GM23248 (cell line): ENCODE results near the gene FKBP1A. TPM values are rescaled to one million over a fixed set of nuclear protein-coding genes. Genes with fewer than 3 reads are reported as not detected.

Experiments used
- DNase-seq: peaks from one replicate; pipeline ENCODE4 v3.0.0-alpha.2; 2015
- H2AFZ ChIP-seq: fragments of 200-600 bp; sonication (generic); 2 replicates; pipeline ENCODE4 v1.6.1; 2016; ENCODE audit warnings: antibody characterized with exemption
- H3F3A ChIP-seq: fragments of 200-600 bp; sonication (generic); 2 replicates; pipeline ENCODE4 v1.6.1; 2016; ENCODE audit warnings: mild to moderate bottlenecking, antibody characterized with exemption, mixed run types; ENCODE audit not compliant: insufficient read depth
- H3K27ac ChIP-seq: fragments of 200-600 bp; sonication (generic); 2 replicates; pipeline ENCODE4 v1.5.1; 2016; ENCODE audit warnings: mild to moderate bottlenecking
- H3K27me3 ChIP-seq: fragments of 200-600 bp; sonication (generic); replicated peaks from 2 replicates; pipeline ENCODE4 v1.6.1; 2016; ENCODE audit warnings: mild to moderate bottlenecking; ENCODE audit not compliant: insufficient read depth
- H3K36me3 ChIP-seq: fragments of 200-600 bp; sonication (generic); 2 replicates; pipeline ENCODE4 v1.6.1; 2016; ENCODE audit warnings: low read depth, mild to moderate bottlenecking
- H3K4me1 ChIP-seq: fragments of 200-600 bp; sonication (generic); 2 replicates; pipeline ENCODE4 v1.6.1; 2016; ENCODE audit warnings: mild to moderate bottlenecking; ENCODE audit not compliant: insufficient read depth
- H3K4me2 ChIP-seq: fragments of 200-600 bp; sonication (generic); one replicate; pipeline ENCODE4 v1.6.1; 2016; ENCODE audit warnings: mild to moderate bottlenecking; ENCODE audit not compliant: unreplicated experiment
- H3K4me3 ChIP-seq: fragments of 200-600 bp; sonication (generic); 2 replicates; pipeline ENCODE4 v1.5.1; 2016; ENCODE audit warnings: mild to moderate bottlenecking
- H3K79me2 ChIP-seq: fragments of 200-600 bp; sonication (generic); 2 replicates; pipeline ENCODE4 v1.6.1; 2016; ENCODE audit warnings: mild to moderate bottlenecking; ENCODE audit not compliant: insufficient read depth
- H3K9ac ChIP-seq: fragments of 200-600 bp; sonication (generic); 2 replicates; pipeline ENCODE4 v1.6.1; 2016; ENCODE audit warnings: mild to moderate bottlenecking
- H3K9me2 ChIP-seq: fragments of 200-600 bp; sonication (generic); 2 replicates; pipeline ENCODE4 v1.6.1; 2016; ENCODE audit warnings: mixed run types, mild to moderate bottlenecking, moderate library complexity; ENCODE audit not compliant: insufficient read depth
- H3K9me3 ChIP-seq: fragments of 200-600 bp; sonication (generic); one replicate; pipeline ENCODE4 v1.6.1; 2017; ENCODE audit warnings: low read depth
- H4K20me1 ChIP-seq: fragments of 200-600 bp; sonication (generic); 2 replicates; pipeline ENCODE4 v1.6.0; 2016; ENCODE audit not compliant: insufficient read depth
- EZH2 ChIP-seq: fragments of 200-600 bp; sonication (generic); IDR thresholded peaks from 2 replicates; pipeline ENCODE4 v1.6.1; 2018; ENCODE audit warnings: antibody characterized with exemption, mild to moderate bottlenecking; ENCODE audit not compliant: insufficient read depth, poor library complexity, severe bottlenecking
- EZH2phosphoT487 ChIP-seq: fragments of 200-600 bp; sonication (generic); IDR thresholded peaks from 2 replicates; pipeline ENCODE4 v1.6.1; 2018; ENCODE audit warnings: antibody characterized with exemption, moderate library complexity, mild to moderate bottlenecking, low read depth; ENCODE audit not compliant: insufficient read depth
- WGBS, 2 experiments: methylation state at CpG; one replicate each; pipeline ENCODE4 v1.1.6; 2015 to 2017; ENCODE audit warnings: low lambda C conversion rate in 2 of 2, low coverage in 1 of 2; ENCODE audit errors: missing lambda C conversion rate in 2 of 2; 5-methylcytosine and 5-hydroxymethylcytosine counted together
- in situ Hi-C: fragments of 300-500 bp; cut with MboI; formaldehyde crosslinking; loops from 2 replicates; pipeline ENCODE4 v1.15.0; 2020
- polyA plus RNA-seq: library from polyadenylated mRNA; unstranded; fragments of >200 nt; fragmentation: Nextera tagmentation; extraction: Ambion mirVana; gene quantifications from 2 replicates; pipeline ENCODE4 v1.2.1, GENCODE V29; 2016
- total RNA-seq: library from RNA; depleted of rRNA; stranded (reverse); fragments of >200 nt; shearing (Covaris generic); gene quantifications from 2 replicates; pipeline ENCODE4 v1.2.3, GENCODE V29; 2014

Gene FKBP1A
- total and polyA plus RNA-seq, 2 experiments from 2014 or later = 162 to 844 TPM

GRCh38 chr20:1330075-1330830, 62.6 kb downstream of the FKBP1A start:
- H4K20me1 ChIP-seq = no peaks in the 10 kb centered on the region
- DNase-seq = peak; percentile 76
- 47 to 58% methylated on average over 6 of the region's 6 CpGs for WGBS, 2 experiments
- no peaks in the 10 kb centered on the region for H3K27me3 ChIP-seq
- no peaks in the 10 kb centered on the region for H3K9me2 ChIP-seq
- peak overlapping the region; percentile 31 for H3K27ac ChIP-seq
- peaks cover 85% of the 10 kb centered on the region for H3K79me2 ChIP-seq
- no peak overlapping the region for H3K4me2 ChIP-seq
- H3K9ac ChIP-seq = peak overlapping the region; percentile 31
- peaks cover 38% of the 10 kb centered on the region for H3F3A ChIP-seq
- TF ChIP-seq EZH2phosphoT487 (no peak), EZH2 (no peak)
- H3K9me3 ChIP-seq = no peaks in the 10 kb centered on the region
- H2AFZ ChIP-seq = no peak overlapping the region
- in situ Hi-C loops = no loop called here
- peaks cover 38% of the 10 kb centered on the region for H3K4me1 ChIP-seq
- no peak overlapping the region for H3K4me3 ChIP-seq
- H3K36me3 ChIP-seq = peaks cover 3% of the 10 kb centered on the region; the same call in 1 of the 2 replicates

- peaks cover 49% of the 10 kb centered on the region for H3F3A ChIP-seq
- peak within 1 kb of the TSS; percentile 100 for H3K27ac ChIP-seq
- H4K20me1 ChIP-seq = no peaks in the 10 kb centered on the region
- peaks cover 3% of the 10 kb centered on the region; the same call in 1 of the 2 replicates for H3K36me3 ChIP-seq
- peak within 1 kb of the TSS; percentile 100 for H3K9ac ChIP-seq
- H3K79me2 ChIP-seq = peaks cover 71% of the 10 kb centered on the region
- 83 to 84% methylated on average over 8 of the region's 8 CpGs for WGBS, 2 experiments
- no peaks in the 10 kb centered on the region for H3K9me2 ChIP-seq
- H3K4me3 ChIP-seq = no peak within 1 kb of the TSS
- DNase-seq = no peak
- TF ChIP-seq EZH2 = no peak
- TF ChIP-seq EZH2phosphoT487 = no peak
- H3K4me1 ChIP-seq = peaks cover 49% of the 10 kb centered on the region
- no peaks in the 10 kb centered on the region for H3K9me3 ChIP-seq
- in situ Hi-C loops = no loop called here
- H2AFZ ChIP-seq = no peak within 1 kb of the TSS
- peak within 1 kb of the TSS; percentile 92 for H3K4me2 ChIP-seq
- no peaks in the 10 kb centered on the region for H3K27me3 ChIP-seq
Measured at GRCh38 chr20:1328680-1329330, 64.0 kb downstream of the FKBP1A start, which contains the start of gene SDCBP2. Gene SDCBP2 (minus strand): TSS chr20:1329139. CDS start chr20:1320416, 8,723 bp downstream.

- H3K4me1 ChIP-seq = peaks cover 55% of the 10 kb centered on the region
- peak overlapping the region; percentile 100 for H3K27ac ChIP-seq
- WGBS, 2 experiments = 92 to 94% methylated on average over 7 of the region's 7 CpGs
Measured at GRCh38 chr20:1327827-1328679, 64.8 kb downstream of the FKBP1A start.

GRCh38 chr20:1327241-1327653, 65.6 kb downstream of the FKBP1A start:
- H3F3A ChIP-seq = peaks cover 61% of the 10 kb centered on the region
- no peaks in the 10 kb centered on the region for H3K27me3 ChIP-seq
- TF ChIP-seq EZH2phosphoT487 (no peak), EZH2 (no peak)
- peak overlapping the region; percentile 100 for H3K9ac ChIP-seq
- no peak overlapping the region for H2AFZ ChIP-seq
- H3K9me3 ChIP-seq = no peaks in the 10 kb centered on the region
- peak; percentile 87 for DNase-seq
- no peaks in the 10 kb centered on the region for H4K20me1 ChIP-seq
- H3K27ac ChIP-seq = peak overlapping the region; percentile 100
- peak overlapping the region; percentile 92 for H3K4me2 ChIP-seq
- peaks cover 61% of the 10 kb centered on the region for H3K4me1 ChIP-seq
- WGBS, 2 experiments = 11 to 14% methylated on average over 8 of the region's 8 CpGs
- in situ Hi-C loops = no loop called here
- peaks cover 55% of the 10 kb centered on the region for H3K79me2 ChIP-seq
- H3K36me3 ChIP-seq = no peaks in the 10 kb centered on the region
- no peaks in the 10 kb centered on the region for H3K9me2 ChIP-seq
- H3K4me3 ChIP-seq = peak overlapping the region; percentile 95

More at GRCh38 chr20:1327827-1328679, 64.8 kb downstream of the FKBP1A start:
- Histone ChIP-seq H3K79me2 (peaks cover 63% of the 10 kb centered on the region), H3K27me3 (no peaks in the 10 kb centered on the region), H3K4me3 (peak overlapping the region; percentile 95), H2AFZ (no peak overlapping the region), H3K4me2 (peak overlapping the region; percentile 92), H3K36me3 (peaks cover 3% of the 10 kb centered on the region; the same call in 1 of the 2 replicates), H3F3A (peaks cover 55% of the 10 kb centered on the region), H3K9me3 (no peaks in the 10 kb centered on the region), H3K9me2 (no peaks in the 10 kb centered on the region), H3K9ac (peak overlapping the region; percentile 100), H4K20me1 (no peaks in the 10 kb centered on the region)
- DNase-seq = no peak
- in situ Hi-C loops = no loop called here
- TF ChIP-seq EZH2phosphoT487 (no peak), EZH2 (no peak)
